ENCODE results near the gene TNFAIP8L3.
"Not testable (repeated sequence)": the region's sequence is repeated elsewhere in the genome, so short reads cannot be mapped to it uniquely, and the experiment has no call there.

TNFAIP8L3 gene

DNA sequence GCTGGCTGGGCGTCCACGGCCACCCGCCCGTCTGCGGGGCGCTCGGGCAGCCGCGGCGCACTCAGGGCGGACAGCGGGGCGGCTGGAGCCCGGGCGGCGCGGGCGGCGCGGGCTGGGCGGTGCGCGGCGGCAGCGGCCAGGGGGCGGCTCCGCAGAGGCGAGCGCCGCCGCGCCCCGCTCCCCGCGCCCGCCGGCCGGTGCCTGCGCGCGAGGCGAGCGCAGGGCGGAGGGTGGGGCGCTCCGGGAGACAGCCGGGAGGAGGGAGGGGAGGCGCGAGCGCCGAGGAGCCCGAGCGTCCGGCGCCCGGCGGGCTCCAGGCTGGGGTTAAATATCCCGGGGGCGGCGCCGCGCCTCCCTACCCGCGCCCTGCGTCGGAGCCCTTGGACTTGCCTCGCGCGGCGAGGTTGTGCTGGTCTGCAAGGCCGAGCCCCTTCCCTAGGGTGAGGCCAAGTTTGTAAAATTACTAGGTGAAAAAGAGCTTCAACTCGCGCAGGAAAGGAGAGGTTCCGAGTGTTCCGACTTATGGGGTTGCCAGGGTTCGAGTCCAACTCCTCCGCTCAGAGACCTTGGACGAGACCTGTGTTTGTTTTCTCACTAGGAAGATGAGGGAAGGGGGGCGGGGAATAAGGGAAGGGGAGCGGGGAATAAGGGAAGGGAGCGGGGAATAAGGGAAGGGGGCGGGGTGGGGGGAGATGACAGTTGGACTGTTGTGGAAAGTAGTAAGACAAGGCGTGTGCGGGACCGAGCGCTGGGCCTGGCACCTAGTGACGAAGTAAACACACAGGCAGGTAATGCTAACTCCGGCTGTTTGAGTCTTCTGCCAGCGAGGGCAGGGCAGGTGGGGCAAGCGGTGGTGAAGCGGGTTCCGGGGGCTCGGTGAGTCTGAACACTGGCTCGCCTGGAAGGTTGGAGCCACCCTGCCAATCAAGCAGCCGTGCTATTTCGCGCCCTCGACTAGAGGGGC is at the start of gene TNFAIP8L3:
Gene TNFAIP8L3 (minus strand): TSS at position 301 of the 964 bp plus-strand sequence. CDS start 311 bp downstream, outside the sequence.
- no peak for DNase-seq

DNA sequence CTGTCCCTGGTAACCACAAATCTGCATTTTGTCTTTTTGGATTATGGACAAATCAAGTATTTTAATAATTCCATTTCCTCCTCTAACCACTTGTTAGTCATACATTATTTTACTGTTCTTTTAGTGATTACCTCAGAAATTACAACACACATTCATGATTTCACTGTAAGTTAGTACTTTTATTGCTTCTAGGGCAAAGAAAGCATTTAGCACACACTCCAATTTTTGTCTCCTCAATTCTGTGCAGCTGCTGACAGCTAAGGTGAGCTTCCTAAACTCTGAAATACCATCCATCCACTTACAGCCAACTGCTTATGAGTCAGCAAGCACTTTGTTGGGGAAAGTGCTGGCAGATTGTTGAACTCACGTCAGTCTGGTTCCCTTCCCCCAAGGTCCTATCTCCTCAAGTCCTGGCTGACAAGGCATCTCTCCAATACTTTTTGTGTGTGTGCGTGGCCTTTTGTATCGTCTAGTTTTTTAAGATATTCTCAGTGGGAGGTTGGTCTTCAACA is 49.4 kb upstream of the TNFAIP8L3 start:
- DNase-seq = peak in 1 of 2 experiments; percentile 20

DNA sequence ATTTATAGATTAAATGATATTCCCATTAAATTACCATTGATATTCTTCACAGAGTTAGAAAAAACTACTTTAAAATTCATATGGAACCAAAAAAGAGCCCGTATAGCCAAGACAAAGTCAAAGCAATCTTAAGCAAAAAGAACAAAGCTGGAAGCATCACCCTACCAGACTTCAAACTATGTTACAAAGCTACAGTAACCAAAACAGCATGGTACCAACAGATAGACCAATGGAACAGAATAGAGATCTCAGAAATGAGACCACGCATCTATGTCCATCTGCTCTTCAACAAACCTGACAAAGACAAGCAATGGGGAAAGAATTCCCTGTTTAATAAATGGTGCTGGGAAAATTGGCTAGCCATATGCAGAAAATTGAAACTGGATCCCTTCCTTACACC is 45.6 kb upstream of the TNFAIP8L3 start:
- not testable (repeated sequence) for DNase-seq

DNA sequence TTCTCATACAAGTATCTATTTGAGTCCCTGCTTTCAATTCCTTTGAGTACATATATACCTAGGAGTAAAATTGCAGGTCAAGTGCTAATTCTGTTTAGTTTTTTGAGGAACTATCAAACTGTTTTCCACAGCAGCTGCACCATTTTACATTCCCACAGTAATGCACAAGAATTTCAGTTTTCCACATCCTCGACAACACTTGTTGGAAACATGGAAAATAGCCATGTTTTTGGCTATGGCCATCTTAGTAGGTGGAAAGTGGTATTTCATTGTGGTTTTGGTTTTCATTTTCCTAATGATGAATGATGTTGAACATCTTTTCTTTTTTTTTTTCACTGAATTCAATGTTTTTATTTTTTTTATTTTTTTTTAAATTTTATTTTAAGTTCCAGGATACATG is 44.4 kb upstream of the TNFAIP8L3 start:
- no peak for DNase-seq

DNA sequence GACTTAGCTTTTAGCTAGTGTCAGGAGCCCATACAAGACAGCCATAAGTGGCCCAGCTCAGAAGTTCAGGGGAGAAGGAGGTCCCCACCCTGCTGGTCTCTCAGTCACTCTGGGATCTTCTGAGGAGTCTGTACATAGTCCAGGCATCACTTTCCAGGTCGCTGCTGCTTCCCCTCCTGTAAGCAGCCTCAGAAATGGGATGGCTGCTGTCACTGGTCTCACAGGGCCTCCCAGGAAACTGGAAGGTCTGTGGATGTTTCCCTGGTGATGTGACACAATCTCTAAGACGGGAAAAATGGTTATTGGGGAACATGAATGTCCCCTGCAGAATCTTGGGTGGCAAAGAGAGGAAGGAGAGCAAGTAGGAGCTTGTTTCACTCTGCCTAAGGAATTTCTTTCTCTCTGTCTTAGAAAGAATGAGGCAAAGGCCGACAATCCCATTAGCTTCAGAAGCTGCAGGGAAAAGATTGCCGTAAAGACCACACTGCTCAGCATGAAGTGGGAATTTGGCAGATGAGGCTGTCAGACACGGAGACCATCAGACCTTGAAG is 43.2 kb upstream of the TNFAIP8L3 start:
- no peak for DNase-seq

DNA sequence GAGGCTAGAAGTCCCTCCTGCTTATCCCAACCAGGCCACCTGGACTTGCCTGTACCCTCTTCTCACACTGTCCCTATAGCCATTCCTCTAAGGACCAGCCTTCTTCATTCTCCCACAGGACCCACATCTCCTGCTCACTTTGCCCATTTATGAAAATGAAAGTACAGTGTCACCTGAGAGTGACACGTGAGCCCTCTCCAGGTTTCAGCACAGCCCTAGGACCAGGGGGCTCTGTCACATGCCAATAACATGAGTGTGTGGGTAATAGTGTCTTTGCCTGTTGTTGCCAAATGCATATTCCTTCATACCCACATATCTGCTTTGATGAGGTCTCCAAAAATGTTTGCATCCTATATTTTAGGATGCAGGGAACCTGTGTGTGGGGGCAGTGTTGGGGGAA is 42.3 kb upstream of the TNFAIP8L3 start:
- no peak for DNase-seq

DNA sequence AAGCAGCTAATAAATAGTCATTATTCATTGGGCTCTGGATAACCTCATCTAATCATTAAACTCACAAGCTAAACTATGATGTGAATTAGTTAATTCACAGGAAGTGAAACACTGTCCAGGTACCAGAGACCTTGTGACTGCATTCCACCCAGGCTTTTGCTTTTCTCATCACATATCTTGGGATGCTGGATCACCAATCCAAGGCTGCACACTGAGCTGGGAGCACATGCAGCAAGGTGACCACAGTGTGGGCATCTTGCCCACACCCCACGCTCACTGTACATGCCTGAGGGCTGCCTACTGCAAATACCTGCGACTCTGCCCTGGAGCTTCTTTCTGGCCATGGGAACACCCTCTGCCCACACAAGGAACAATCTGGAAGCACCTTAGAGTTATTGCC is 40.6 kb upstream of the TNFAIP8L3 start:
- DNase-seq = no peak

DNA sequence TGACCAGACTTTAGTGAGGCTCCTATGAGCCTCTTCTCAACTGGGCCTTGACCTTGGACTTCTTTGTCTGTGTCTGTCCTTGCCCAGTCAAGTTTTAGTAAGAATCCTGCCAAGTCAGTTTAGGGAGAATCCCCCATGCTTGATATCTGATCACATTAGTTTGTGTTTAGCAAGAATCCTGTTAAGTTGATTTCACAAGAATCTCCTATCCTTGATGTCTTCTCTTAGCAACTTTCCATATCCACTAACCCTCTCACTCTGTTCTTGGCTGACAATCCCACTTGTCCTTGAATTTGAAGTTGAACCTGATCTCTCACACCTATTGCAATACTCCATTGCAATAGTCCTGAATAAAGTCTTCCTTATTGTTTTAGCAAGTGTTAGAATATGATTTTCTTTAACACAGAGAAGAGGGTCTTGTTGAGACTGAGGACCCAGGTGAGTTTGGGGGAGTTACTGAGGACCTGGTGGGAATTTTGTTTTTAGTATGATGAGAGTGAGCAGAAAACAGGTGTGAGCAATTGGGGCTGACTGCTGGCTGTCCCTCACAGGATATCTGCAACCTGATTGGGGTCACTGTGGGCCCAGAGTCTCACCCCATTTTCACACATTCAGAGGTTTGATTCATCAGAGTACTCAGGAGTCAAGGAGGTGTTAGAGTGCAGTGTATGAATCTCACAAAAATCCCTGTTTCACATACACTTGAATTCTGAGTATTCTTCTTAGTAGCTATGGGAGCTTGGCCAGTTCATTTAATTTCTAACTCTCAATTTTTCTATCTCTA is 39.9 kb upstream of the TNFAIP8L3 start:
- DNase-seq = no peak

DNA sequence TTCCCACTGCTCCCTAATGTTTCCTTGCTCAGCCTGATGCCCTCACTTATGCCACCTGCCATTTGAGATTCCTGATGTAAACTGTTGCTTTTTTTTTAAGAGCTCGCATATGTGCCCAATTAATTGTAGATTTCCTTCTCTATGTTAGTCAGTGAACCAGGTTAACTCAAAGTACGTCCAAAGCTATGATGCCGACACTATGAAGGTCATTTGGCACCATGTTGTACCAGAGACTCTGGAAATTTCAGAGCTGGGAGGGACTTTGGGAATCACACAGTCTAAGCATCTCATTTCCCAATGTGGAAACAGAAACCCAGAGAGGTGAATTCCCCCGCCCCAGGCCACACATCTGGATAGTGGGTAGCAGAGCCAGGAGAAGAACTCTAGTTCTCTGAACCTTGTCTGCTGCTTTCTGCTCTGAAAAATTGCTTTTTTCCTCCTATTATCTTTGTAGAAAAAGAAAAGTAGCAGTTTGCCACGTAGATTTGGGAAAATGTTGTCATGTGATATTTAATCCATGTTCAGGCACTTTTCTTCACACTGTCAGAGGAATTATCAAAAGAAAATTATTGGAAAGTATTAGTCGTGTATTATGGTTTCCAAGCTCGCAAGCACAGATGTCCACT is 38.5 kb upstream of the TNFAIP8L3 start:
- DNase-seq = no peak

DNA sequence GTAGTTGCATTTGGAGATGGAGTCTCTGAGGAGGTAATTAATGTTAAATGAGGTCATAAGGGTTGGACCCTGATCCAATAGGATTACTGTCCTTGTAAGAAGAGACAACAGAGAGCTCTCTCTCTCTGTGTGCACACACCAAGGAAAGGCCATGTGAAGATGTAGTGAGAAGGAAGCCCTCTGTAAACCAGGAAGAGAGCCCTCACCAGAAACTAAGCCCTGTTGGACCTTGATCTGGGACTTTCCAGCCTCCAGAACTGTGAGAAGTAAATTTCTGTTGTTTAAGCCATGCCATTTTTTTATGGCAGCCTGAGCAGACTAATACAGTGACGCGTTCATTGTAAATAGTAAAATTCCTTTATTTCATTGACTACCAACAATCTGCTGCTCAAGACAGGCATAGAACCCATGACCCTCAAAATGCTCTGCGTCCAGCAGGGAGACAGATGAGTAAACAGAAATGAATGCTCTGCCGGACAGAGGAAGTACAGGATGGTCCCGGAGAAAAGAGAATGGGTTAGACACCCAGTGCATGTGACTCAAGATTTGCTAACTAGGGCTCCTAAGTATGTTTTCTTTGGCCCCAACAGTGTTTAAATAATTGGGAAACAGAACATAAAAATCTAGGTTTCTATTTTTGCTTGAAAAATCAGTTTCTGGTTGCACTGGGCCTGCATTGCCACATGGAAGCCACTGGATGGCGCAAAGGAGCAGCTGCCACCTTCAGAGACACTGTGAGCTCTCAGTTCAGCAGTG is 37.9 kb upstream of the TNFAIP8L3 start:
- DNase-seq = no peak

DNA sequence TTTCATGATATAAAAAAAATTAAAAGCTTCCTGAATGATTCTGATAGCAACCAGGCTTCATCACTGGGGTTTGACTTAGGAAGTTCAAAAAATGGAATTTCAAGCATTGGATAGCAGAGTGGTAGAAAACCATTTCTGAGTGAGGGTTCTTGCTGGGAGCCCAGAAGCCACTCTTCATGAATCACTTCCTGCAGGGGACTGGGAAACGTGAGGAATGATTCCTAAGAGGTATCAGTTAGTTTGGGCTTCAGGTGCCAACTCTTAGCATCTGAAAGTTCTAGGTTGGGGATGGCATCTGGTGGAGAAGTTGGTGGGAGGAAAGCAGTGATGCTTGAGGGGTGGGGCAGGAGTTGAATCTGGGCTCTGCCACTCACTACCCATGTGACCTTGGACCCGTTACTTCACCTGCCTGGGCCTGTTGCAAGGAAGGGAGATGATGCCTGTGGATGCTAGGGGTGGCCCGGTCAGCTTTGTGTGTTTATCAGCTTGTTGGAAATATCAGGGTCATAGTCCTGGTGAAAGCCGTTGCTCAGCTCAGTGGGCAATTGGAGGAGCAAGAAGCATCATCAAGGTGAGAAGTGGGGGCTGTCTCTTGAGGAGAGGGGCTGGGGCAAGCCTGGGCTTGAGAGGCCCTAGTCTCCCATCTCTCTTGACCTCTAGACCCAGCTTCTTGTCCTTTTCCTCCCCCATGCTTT is 37.0 kb upstream of the TNFAIP8L3 start:
- DNase-seq = no peak

DNA sequence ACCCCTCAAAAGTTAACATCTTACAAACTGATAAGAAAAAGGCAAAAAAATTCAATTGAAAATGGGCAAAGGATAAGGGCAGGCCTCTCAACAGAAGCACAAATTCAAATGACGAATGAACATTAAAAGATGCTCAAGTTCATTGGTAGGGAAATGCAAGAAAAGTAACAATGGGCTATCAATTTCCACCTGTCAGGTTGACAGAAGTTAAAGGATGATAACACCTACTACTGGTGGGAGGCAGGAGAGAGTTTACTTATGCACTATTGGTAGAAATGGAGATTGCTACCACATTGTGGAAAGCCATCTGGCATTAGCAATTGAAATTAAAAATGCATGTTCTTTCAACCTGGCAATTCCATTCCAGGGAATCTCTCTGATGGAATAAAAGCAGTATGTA is 35.6 kb upstream of the TNFAIP8L3 start:
- no peak for DNase-seq

DNA sequence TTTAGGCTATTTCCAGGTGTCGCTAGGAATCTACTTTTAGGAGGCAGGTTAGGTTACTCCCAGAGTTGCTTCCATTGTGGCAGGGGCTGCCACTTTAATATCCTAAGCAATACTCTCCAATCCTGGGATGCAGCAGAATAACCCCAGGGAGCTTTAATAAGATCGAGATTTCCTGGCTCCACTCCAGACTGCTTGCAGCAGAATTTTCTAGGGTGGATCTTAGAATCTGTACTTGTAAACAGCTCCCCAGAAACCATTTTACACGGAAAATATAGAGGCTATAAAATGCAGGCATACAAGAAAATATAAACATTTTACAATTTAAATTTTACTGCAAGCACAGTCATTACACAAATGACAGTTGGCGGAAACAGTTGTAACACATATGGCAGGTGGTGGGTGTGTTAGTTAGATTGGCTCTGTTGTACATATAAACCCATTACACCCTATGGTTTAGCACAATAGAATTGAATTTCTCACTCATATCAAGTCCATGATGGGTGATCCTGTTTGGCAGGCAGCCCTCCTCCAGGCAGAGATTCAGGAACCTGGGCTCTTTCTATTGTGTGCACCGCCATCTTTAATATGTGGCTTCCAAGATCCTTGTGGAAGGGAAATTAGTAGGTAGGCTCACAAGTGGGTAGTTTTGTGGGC is 35.0 kb upstream of the TNFAIP8L3 start:
- DNase-seq = no peak

DNA sequence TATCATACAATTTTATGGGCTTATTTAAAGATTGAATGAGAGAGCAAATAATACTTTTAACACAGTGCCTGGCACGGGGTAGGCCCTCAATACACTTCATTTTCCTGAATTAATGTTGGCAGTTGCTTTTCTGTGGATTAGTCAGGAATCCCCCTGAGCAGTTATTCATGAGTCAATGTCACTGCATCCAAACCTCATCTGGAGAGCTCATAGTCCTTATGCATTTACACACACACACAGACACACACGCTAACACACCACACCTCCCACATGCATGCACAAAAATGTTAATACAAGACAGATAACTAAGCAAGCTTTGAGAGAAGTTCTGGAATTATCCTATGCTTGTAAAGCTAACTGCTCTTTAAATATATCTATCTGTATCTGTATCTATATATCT is 34.0 kb upstream of the TNFAIP8L3 start:
- DNase-seq = no peak

DNA sequence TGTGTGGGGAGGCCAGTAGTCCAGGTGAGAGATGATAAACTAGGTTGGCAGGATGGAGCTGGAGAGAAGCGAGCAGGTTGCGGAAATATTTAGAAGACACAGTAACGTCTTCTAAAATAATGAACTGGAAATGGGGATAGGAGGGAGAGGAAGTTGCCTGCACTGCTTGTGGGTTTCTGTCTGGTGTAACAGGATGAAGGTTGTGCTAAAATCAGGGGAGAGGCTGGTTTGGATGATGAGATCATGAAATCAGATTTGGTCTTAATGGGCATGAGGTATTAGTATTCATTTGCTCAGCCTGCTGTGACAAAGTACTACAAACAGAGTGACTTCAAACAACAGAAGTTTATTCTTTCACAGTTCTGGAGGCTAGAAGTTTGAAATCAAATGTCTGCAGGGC is 32.1 kb upstream of the TNFAIP8L3 start:
- DNase-seq = no peak

DNA sequence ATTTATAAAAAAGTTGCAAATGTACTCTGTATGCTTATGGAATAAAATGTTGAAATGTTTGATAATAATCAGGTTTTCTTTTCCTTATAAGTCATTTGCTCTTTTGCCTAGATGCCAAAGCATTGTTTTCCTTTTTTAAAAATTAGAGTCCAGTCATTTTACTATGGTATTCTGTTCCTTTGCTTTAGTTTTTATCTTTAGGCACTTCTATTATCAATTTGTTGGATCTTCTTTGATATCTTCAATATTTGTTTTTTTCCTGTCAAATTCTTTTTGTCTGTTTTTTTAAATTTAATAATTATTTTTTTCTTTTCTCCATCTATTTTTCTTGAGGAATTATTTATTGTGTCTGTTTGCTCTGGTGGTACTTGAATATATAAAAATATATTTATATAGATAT is 28.3 kb upstream of the TNFAIP8L3 start:
- DNase-seq = not testable (repeated sequence)

DNA sequence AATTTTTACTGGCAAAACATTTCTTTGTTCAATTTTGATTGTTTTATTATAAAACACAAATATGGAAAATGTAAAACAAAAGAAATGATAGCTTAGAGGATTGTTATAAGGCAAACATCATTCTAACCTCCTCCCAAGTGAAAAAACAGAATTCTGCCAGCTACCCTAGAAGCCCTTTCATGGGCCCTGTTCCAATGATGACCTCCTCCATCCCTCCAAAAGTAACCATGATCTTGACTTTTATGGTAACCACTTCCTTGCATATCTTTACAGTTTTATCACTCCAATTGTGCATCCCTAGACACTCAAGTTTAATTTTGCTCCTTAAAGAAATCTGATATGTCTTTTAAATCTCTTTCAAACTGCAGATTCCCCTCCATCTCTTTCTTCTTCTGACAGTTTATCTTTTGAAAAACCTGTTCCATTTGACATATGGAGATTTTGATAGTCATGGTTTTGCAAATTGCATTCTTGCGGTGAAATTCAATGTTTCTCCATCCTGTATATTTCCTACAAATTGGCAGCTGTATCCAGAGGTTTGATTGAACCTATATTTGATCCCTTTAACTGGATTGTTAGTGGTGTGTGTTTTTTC is 27.0 kb upstream of the TNFAIP8L3 start:
- DNase-seq = no peak

DNA sequence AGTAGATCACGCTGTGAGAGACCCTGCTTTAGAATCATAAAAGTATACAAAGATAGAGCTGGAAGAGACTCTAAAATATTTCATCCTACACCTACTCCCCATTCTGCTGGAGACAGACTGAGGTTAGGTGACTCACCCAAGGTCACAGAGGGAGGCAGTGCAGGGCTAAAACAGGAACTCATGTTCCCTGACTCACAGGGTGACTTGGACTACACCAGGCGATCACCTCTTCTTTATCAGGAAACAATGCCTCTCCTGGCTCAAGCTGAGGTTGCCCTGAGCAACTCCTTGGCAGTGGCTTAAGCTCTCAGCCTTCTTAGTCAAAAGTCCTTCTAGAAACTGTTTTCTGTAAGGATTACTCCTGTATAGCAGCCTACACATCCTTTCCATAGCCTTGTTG is 26.4 kb upstream of the TNFAIP8L3 start:
- no peak for DNase-seq

DNA sequence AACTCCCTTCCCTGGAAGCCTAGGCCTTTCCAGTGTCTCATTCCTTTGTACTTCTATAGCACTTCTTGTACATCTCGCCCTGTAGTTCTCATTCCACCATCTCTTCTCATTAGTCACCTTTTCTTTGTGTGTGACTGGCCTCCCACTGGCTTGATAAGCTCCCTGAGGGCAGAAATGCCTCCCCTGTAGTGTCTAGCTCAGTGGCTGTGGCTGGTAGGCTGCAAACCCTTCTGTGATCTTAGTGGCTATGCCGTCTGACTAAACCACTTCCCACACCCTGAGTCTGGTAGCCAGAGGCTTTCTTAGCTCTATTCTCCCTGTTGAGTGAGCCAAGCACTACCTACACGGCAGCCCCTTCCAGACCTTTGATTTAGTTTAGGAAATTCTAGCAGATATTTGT is 24.4 kb upstream of the TNFAIP8L3 start:
- DNase-seq = no peak

DNA sequence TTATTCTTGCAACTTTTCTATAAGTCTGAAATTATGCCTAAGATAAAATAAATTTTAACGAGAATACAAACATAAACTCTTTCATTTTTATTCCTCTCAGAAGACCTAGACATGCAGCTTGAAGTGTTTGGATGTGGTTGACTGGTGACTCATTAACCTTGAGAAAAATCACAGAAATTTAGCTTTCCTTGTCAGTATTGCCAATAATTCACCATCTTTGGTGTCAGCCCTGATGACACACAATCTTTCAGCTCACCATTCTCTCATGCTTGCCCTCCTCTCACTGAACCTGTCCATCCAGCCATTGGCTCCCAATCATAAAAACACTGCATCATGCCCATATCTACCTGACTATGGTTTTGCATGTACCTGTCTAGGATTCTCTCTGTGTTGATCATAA is 22.6 kb upstream of the TNFAIP8L3 start:
- no peak for DNase-seq
